AG20443 (cell line): ENCODE results near the gene KRT16.
A peak's percentile ranks its signal among the peaks of the same experiment; 100 is the strongest.
"Not testable (repeated sequence)": the region's sequence is repeated elsewhere in the genome, so short reads cannot be mapped to it uniquely, and the experiment has no call there.

ENCODE experiments used
- DNase-seq: peaks from one replicate; pipeline ENCODE4 v3.0.0; 2012; ENCODE audit warnings: low spot score, mixed read lengths

The KRT16 gene

DNA sequence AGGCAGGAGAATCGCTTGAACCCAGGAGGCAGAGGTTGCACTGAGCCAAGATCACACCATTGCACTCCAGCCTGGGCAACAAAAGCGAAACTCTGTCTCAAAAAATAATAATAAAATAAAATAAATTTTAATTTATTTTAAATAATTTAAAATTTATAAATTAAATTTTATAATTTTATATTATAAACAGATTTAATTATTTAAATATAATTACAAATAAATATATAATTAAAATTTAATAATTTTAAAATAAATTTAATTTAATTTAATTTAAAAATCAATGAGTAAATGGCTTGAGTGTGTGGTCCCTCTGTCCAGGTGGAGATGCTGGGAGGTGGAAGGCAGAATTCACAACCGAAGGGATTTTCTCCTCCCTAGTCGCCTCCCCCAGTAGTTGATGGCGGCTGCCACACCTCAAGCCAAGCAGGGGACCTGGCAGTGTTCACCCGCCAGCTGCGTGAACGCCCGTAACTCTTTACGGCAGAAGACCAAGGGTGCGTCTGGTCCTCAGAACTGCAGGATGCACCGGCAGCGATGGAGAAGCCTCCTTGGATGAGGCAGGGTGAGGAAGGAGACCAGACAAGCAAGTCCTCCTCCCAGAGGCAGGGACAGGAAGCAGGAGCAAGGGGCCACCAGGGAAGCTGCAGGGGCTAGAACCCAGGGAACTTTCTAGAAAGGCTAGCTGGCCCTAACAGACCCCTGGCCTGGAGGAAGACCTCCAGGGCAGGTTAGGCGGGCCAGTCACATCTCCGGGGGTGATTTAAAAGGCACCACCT lies 34.7 kb upstream of the KRT16 start:
- no peak for DNase-seq

- DNase-seq = no peak
These were observed 29.9 kb upstream of the KRT16 start for GRCh38 chr17:41642252-41643156.

DNA sequence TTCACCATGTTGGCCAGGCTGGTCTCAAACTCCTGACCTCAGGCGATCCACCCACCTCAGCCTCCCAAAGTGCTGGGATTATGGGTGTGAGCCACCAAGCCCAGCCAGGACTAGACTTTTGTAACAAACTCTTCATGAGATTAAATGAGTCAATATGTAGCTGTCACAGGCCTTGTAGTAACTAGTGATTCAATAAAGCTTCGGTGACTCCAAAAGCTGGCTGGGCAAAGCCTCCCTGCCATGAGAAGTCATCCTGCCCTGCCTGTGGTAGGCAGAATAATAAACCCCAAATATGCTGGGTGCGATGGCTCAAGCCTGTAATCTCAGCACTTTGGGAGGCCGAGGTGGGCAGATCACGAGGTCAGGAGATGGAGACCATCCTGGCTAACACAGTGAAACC lies 28.0 kb upstream of the KRT16 start:
- DNase-seq = not testable (repeated sequence)

DNA sequence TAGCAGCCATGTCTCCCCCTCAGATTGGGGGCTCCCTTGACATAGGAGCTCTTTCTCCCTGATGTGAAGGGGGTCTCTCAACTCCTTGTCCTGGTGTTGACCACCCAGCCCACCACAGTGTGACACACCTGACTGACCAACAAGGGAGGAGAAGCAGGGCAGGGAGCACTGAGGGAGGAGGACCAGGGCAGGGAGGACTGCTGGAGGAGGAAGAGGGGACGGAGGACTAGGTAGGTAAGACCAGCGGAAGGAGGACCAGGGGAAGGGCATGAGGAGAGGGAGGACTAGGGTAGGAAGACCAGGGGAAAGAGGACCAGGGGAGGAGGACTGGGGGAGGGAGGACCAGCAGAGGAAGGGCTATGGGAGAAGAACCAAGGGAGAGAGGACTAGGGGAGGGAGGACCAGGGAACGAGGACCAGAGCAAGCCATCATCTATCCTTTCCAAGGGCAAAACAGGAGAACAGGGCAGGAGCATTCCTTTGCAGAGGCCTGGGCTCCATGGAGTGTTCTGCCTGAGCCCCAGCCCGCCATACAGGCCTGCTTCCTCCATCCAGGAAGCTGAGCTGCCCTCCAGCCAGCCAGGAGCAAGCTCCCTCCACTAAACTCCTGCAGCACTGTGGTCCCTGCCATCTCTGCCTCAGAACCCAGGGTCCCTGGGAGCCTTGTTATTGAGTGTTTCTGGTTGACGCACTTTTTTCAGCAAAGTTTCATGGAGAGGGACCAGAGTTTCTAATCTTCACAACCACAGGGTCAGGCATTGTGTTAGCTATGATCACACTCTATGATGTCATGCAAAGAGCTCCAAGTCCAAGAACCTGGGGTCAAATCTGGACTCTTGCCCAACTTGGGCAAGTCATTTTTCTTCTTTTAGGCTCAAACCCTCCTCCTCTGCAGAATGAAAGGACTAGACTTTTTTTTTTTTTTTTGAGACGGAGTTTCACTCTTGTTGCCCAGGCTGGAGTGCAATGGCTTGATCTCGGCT lies 27.2 kb upstream of the KRT16 start:
- no peak for DNase-seq

DNA sequence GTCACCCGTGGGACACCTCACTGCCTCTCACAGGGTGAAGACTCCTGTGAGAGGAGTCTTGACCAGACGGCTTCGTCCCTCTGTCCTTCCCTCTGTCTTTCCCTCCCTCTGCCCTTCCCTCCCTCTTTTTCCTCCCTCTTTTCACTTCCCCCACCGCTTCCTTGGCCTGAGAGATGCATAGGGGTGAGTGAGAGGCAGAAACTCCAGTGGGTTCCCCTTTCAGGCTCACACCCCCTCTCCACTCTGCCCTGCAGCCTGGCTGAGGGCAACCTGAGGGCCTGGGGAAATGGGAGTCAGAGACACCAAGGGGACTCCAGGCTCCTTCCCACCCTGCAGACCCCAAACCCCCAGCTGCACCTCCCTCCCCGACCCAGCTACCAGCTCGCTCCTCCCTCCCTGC lies 26.4 kb upstream of the KRT16 start:
- DNase-seq = no peak

DNA sequence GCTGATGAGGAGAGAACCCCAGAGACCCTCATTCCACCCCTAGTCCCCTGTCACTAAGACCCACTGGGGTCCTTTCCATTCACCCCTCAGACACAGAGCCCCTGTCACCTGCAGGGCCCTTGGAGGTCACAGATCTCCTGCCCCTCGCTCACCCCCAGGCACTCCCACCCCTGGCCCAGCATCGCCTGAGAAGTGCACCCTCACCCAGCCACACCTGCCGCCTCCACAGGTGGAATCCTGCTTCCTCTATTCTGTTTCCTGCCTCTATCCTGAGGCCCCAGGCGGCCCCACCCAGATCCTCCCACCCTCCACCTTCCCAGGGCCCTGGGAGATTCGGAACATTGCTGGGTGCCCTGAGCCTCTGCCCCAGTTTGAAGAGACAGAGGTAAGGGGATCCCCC lies 25.6 kb upstream of the KRT16 start:
- DNase-seq = no peak

GRCh38 chr17:41636652-41637051 lies 24.1 kb upstream of the KRT16 start:
- no peak for DNase-seq

GRCh38 chr17:41635121-41636097 lies 22.8 kb upstream of the KRT16 start:
- DNase-seq = peak; percentile 33

DNA sequence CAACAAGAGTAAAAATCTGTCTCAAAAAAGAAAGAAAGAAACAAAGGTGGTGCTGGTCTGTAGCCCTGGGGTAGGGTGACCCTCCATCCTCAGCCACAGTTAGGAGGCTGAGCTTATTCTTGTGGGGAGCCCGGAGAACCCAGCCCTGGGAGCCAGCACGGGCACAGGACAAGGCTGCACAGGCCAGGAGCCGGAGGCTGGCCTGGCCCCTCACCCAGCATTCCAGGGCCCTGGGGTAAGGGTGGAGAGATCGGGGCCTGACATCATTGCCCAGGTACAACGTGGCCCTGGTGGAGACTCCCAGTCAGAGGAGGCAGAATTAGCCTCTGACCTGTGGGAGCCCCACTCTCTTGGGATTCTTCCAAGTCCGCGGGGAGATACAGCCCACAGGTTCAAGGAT lies 22.1 kb upstream of the KRT16 start:
- no peak for DNase-seq

DNA sequence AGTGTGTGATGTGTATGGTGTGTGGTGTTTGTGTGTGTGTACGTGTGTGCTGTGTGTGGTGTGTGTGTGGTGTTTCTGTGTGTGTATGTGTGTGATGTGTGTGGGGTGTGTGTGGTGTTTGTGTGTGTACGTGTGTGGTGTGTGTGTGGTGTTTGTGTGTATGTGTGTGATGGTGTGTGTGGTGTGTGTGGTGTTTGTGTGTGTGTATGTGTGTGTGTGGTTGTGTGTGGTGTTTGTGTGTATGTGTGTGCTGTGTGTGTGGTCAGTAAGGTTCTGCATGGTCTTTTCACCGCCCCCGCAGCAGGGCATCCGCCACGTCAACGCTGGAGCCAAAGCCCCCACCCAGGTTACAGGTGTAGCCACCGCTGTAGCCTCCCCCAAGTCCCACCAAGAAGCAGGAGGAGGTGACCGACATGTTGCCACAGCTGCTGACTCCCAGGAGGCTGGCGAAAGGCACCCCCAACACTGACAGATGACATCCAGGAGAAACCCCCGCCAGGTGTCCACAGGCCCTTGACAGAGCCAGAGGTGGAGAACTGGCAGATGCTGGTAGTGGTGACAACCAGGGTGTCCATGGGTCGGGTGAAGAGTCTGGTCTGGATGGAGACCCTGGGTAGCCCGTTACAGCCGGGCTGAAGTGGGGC lies 21.1 kb upstream of the KRT16 start:
- no peak for DNase-seq

DNA sequence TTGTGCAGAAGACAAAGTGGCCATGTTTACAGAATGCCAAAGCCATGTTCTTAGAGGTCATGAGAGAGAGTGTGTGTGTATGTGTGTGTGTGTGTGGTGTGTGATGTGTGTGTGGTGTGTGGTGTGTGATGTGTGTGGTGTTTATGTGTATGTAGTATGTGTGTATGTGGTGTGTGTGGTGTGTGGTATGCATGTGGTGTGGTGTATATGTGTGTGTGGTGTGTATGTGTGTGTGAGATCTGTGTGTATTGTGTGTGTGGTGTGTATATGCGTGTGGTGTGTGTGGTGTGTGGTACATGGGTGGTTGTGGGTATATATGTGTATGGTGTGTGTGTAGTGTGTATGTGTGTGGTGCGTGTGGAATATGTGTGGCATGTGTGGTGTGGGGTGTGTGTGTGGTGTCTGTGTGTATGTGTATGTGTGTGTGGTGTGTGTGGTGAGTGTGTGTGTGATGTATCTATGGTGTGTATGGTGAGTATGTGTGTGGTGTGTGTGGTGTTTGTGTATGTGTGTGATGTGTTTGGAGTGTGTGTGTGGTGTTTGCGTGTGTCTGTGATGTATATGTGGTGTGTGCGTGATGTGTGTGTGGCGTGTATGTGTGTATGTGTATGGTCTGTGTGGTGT lies 20.0 kb upstream of the KRT16 start:
- no peak for DNase-seq

DNA sequence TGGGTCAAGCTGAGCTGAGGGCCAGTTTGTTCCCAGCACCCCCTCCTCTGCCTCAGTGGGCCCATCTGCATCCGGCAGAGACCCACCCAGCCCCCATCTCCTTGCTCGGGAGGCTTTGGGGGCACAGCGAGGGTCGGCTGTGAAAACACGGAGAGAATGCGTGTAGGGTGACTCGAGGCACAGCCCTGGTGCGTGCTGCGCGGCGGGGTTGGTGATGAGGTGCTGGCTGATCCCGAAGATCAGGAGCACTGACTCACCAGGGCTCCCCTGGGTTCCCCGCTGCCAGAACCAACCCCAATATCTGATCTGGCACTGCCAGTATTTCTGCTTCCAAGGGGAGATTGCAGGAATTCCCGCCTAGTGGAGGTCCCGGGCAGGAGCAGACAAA lies 19.3 kb upstream of the KRT16 start:
- DNase-seq = no peak

GRCh38 chr17:41631025-41631897 lies 18.7 kb upstream of the KRT16 start:
- no peak for DNase-seq

GRCh38 chr17:41629826-41630670 lies 17.5 kb upstream of the KRT16 start:
- no peak for DNase-seq

- no peak for DNase-seq
These were observed 16.7 kb upstream of the KRT16 start for GRCh38 chr17:41629316-41629715.

- DNase-seq = not testable (repeated sequence)
These were observed 16.2 kb upstream of the KRT16 start for GRCh38 chr17:41628621-41629255.

DNA sequence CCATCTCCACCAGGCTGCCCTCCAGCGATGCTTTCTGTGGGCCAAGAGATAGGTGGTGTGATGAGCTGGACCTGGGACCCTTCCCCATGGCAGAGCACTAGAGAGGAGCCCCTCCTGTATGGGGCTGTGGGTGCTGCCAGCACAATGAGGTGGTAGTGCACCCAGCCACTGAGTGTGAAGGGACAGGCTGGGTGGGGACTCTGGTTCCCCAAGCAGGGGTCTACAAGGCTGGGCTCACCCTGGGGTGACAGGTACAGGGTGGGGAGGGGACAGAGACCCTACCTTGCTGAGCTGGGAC lies 15.5 kb upstream of the KRT16 start:
- not testable (repeated sequence) for DNase-seq
